ENCODE measurements around the gene CORO1A.

Gene CORO1A

DNA sequence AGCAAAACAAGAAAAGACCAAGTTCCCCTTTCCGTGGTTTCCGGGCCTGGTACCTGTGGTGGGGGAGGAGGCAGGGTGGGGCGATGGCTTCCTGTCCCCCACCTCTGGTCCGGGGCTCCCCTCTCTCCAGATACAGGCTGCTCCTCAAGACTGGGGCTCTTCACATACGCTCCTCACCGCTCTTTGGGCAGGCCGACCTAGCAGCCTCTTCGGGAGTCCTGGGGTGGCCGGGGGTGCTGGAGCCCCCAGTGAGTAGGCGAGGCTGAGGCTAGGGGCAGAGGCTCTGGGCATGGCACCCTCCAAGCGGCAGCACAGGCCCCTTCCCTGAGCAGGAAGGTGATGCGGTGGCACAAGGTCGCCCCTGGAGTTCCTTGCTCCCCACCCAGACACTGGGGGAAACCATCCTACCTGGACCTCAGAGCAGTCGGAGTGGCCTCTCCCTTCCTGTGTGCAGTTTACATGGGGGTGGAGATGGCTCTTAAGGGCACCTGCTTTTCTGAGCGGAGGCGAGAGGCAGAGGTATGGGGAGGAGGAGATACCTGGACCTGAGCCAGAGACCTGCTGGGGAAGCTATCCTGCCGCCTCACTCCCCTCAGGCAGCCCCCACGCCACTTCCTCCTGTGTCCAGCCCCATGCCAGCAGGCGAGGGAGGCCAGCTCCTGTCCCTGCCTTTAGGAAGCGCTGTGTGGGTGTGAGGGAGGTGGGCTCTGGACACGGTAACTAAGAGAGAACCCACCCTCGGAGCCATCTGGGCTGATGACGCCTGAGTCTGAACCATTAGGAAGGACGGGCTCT, 891 bp downstream of the CORO1A start:
- Histone ChIP-seq H3K79me2 (ENCODE audit: insufficient read depth, low read length) (peaks cover 47% of the 10 kb centered on the region), H2AFZ (ENCODE audit: low read depth, low read length) (no peak overlapping the region), H3K36me3 (ENCODE audit: insufficient read depth, low read length) (peaks cover 41% of the 10 kb centered on the region), H4K20me1 (ENCODE audit: insufficient read depth, low read length) (peaks cover 26% of the 10 kb centered on the region), H3K27me3 (ENCODE audit: insufficient read depth, low read length, poor library complexity) (no peaks in the 10 kb centered on the region), H3K9me3 (ENCODE audit: insufficient read depth, low read length, severe bottlenecking) (no peaks in the 10 kb centered on the region), H3K27ac (ENCODE audit: low read length) (peak overlapping the region; percentile 97), H3K4me2 (ENCODE audit: insufficient read depth, low read length) (peak overlapping the region; percentile 90), H3K9ac (ENCODE audit: low read depth, low read length) (peak overlapping the region; percentile 89), H3K4me1 (ENCODE audit: insufficient read depth, low read length) (peaks cover 50% of the 10 kb centered on the region), H3K4me3 (ENCODE audit: low read depth in 1 of 2, low read length in 2 of 2) (peak overlapping the region; percentile 84 to 93)
- ATAC-seq (ENCODE audit: insufficient read depth, low read depth) (no peak; the same call in 1 of the 3 replicates), DNase-seq (peak; percentile 77)
- no peak for TF ChIP-seq EZH2 (IDR thresholded peaks at IDR 0.05; ENCODE audit: borderline replicate concordance, low read depth, low read length, severe bottlenecking)
- TF ChIP-seq, protein P1, sequence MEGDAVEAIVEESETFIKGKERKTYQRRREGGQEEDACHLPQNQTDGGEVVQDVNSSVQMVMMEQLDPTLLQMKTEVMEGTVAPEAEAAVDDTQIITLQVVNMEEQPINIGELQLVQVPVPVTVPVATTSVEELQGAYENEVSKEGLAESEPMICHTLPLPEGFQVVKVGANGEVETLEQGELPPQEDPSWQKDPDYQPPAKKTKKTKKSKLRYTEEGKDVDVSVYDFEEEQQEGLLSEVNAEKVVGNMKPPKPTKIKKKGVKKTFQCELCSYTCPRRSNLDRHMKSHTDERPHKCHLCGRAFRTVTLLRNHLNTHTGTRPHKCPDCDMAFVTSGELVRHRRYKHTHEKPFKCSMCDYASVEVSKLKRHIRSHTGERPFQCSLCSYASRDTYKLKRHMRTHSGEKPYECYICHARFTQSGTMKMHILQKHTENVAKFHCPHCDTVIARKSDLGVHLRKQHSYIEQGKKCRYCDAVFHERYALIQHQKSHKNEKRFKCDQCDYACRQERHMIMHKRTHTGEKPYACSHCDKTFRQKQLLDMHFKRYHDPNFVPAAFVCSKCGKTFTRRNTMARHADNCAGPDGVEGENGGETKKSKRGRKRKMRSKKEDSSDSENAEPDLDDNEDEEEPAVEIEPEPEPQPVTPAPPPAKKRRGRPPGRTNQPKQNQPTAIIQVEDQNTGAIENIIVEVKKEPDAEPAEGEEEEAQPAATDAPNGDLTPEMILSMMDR (IDR thresholded peaks at IDR 0.05; ENCODE audit: borderline replicate concordance, extremely low read depth, low read length, poor library complexity, severe bottlenecking), result no peak

DNA sequence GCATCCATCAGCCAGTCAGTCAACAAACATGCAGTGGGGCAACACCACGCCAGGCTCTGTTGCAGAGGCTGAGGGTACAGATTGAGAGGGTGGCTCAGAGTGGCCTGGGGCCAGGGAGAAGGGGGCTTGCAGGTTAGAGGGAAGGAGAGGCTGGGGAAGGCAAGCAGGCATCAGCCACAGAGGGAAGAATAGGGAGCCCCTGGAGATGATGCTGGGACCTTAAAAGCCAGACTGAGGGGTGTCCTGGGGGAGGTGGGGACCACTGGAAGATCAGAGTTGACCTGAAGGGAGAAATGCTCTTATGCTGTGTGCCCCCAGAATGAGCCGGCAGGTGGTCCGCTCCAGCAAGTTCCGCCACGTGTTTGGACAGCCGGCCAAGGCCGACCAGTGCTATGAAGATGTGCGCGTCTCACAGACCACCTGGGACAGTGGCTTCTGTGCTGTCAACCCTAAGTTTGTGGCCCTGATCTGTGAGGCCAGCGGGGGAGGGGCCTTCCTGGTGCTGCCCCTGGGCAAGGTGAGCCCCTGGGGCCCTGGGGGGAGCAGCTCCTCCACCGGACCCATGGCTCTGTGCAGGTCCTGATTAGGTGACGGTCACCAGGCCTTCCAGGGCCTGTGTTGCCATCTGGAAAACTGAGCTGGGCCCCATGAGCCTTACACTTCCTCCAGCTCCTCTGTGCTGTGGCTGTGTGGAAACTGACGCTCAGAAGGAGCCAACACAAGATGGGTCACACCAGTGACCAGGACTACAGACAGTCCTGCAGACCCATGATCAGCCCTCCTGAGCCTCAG, 1.7 kb downstream of the CORO1A start:
- Histone ChIP-seq H2AFZ (ENCODE audit: low read depth, low read length) (no peak overlapping the region; the same call in 1 of the 2 replicates), H3K9ac (ENCODE audit: low read depth, low read length) (peak overlapping the region; percentile 89), H3K4me2 (ENCODE audit: insufficient read depth, low read length) (peak overlapping the region; percentile 90), H3K4me3 (ENCODE audit: low read depth in 1 of 2, low read length in 2 of 2) (peak overlapping the region; percentile 84 to 93), H3K27me3 (ENCODE audit: insufficient read depth, low read length, poor library complexity) (no peaks in the 10 kb centered on the region), H3K9me3 (ENCODE audit: insufficient read depth, low read length, severe bottlenecking) (no peaks in the 10 kb centered on the region), H3K27ac (ENCODE audit: low read length) (peak overlapping the region; percentile 97), H4K20me1 (ENCODE audit: insufficient read depth, low read length) (peaks cover 26% of the 10 kb centered on the region), H3K4me1 (ENCODE audit: insufficient read depth, low read length) (peaks cover 50% of the 10 kb centered on the region), H3K79me2 (ENCODE audit: insufficient read depth, low read length) (peaks cover 47% of the 10 kb centered on the region), H3K36me3 (ENCODE audit: insufficient read depth, low read length) (peaks cover 41% of the 10 kb centered on the region)
- DNase-seq, result no peak
- TF ChIP-seq EZH2 (IDR thresholded peaks at IDR 0.05; ENCODE audit: borderline replicate concordance, low read depth, low read length, severe bottlenecking), result no peak
- TF ChIP-seq, protein P1 (IDR thresholded peaks at IDR 0.05; ENCODE audit: borderline replicate concordance, extremely low read depth, low read length, poor library complexity, severe bottlenecking), result no peak
- peak; percentile 4 for ATAC-seq (ENCODE audit: insufficient read depth, low read depth)

DNA sequence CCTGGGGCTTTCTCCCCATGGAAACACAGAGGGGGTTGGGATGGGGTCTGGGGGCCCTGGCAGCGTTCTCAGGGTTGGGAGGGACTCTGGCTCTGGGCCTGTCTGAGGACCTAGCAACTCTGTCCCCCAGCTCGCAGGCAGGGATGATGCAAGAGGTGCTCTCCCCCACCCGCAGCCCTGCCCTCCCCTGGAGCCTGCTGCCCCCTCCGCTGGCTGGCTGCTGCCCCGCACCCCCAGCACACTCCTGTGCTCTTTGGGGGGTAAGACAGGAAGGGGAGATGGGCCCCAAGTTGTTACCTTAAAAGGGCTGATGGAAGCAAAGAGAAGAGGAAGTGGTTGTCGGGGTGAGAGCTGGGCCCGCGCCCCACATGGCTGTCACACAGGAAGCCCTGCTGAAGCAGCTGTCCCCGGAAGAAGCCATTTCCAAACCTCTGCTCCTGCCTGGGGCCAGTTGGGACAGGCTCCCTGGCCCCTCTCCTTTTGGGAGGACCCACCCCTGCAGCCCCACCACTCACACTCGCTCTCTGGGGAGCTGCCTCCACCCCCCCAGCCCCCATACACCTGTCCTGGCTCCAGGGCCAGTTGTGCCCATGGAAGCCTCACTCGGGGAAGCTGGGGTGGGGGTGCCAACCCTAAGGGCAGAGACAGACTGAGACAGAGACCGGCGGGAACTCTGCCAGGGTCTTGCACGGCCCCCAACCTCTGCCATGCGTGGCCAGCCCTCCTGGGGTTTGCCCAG, 2.5 kb downstream of the CORO1A start:
- Histone ChIP-seq H2AFZ (ENCODE audit: low read depth, low read length) (no peak overlapping the region; the same call in 1 of the 2 replicates), H3K4me2 (ENCODE audit: insufficient read depth, low read length) (peak overlapping the region; percentile 90), H3K79me2 (ENCODE audit: insufficient read depth, low read length) (peaks cover 47% of the 10 kb centered on the region), H3K4me1 (ENCODE audit: insufficient read depth, low read length) (peaks cover 50% of the 10 kb centered on the region), H3K4me3 (ENCODE audit: low read depth in 1 of 2, low read length in 2 of 2) (peak overlapping the region; percentile 84 to 93), H3K27ac (ENCODE audit: low read length) (peak overlapping the region; percentile 97), H3K9me3 (ENCODE audit: insufficient read depth, low read length, severe bottlenecking) (no peaks in the 10 kb centered on the region), H4K20me1 (ENCODE audit: insufficient read depth, low read length) (peaks cover 26% of the 10 kb centered on the region), H3K36me3 (ENCODE audit: insufficient read depth, low read length) (peaks cover 41% of the 10 kb centered on the region), H3K27me3 (ENCODE audit: insufficient read depth, low read length, poor library complexity) (no peaks in the 10 kb centered on the region), H3K9ac (ENCODE audit: low read depth, low read length) (peak overlapping the region; percentile 89)
- DNase-seq, result peak; percentile 94
- TF ChIP-seq, protein P1 (IDR thresholded peaks at IDR 0.05; ENCODE audit: borderline replicate concordance, extremely low read depth, low read length, poor library complexity, severe bottlenecking), result no peak
- no peak for TF ChIP-seq EZH2 (IDR thresholded peaks at IDR 0.05; ENCODE audit: borderline replicate concordance, low read depth, low read length, severe bottlenecking)
- peak; percentile 73 for ATAC-seq (ENCODE audit: insufficient read depth, low read depth)
